Amygdala (tissue), 56 donors: ENCODE results near the gene OR5K2.

Experiments
- DNase-seq, 56 donors: peaks; one replicate each; lab custom pipeline; 2025; lab: John Stamatoyannopoulos, UW

The OR5K2 gene

GRCh38 chr3:98497381-98497780 is at the start of gene OR5K2:
Gene OR5K2 (plus strand): TSS chr3:98497681. CDS start chr3:98497681, 0 bp downstream.
- DNase-seq, result no peak

GRCh38 chr3:98449606-98450193 is 47.8 kb upstream of the OR5K2 start:
- DNase-seq, result no peak

- no peak for DNase-seq
Observed at GRCh38 chr3:98450372-98450771, 47.1 kb upstream of the OR5K2 start.

- DNase-seq, result no peak
Observed at GRCh38 chr3:98453827-98454226, 43.7 kb upstream of the OR5K2 start.

GRCh38 chr3:98454929-98455328 is 42.6 kb upstream of the OR5K2 start:
- peak in 2 of 56 donors; percentile 8 to 15 for DNase-seq

GRCh38 chr3:98457543-98457942 is 39.9 kb upstream of the OR5K2 start:
- DNase-seq, result no peak

- DNase-seq, result no peak
Observed at GRCh38 chr3:98460220-98460619, 37.3 kb upstream of the OR5K2 start.

GRCh38 chr3:98462901-98463300 is 34.6 kb upstream of the OR5K2 start, which contains the start of gene OR5K1:
Gene OR5K1 (plus strand): TSS chr3:98463201. CDS start chr3:98469577, 6,376 bp downstream.
- no peak for DNase-seq

GRCh38 chr3:98482717-98483482 is 14.6 kb upstream of the OR5K2 start:
- no peak for DNase-seq

GRCh38 chr3:98483626-98484025 is 13.9 kb upstream of the OR5K2 start:
- no peak for DNase-seq

GRCh38 chr3:98500019-98500418 is 2.5 kb downstream of the OR5K2 start:
- no peak for DNase-seq

GRCh38 chr3:98501270-98501669 is 3.8 kb downstream of the OR5K2 start:
- peak in 10 of 56 donors; percentile 1 to 44 (median 16) for DNase-seq

- DNase-seq, result no peak
Observed at GRCh38 chr3:98501863-98502576, 4.5 kb downstream of the OR5K2 start.

GRCh38 chr3:98504539-98504938 is 7.1 kb downstream of the OR5K2 start:
- no peak for DNase-seq

- DNase-seq, result no peak
Observed at GRCh38 chr3:98508582-98508981, 11.1 kb downstream of the OR5K2 start.

- no peak for DNase-seq
Observed at GRCh38 chr3:98512576-98512975, 15.1 kb downstream of the OR5K2 start.

- DNase-seq, result peak in 3 of 56 donors; percentile 7 to 10 (median 10)
Observed at GRCh38 chr3:98513091-98513511, 15.6 kb downstream of the OR5K2 start.

GRCh38 chr3:98513736-98514135 is 16.3 kb downstream of the OR5K2 start:
- DNase-seq, result no peak

- DNase-seq, result no peak
Observed at GRCh38 chr3:98514948-98515347, 17.5 kb downstream of the OR5K2 start.

GRCh38 chr3:98518816-98519215 is 21.3 kb downstream of the OR5K2 start:
- peak in 22 of 56 donors; percentile 3 to 81 (median 32) for DNase-seq

- DNase-seq, result peak in 1 of 56 donors; percentile 28
Observed at GRCh38 chr3:98519351-98519750, 21.9 kb downstream of the OR5K2 start.
